ENCODE data around the gene FLT4. TPM values are rescaled to one million over a fixed set of nuclear protein-coding genes. Genes with fewer than 3 reads are reported as not detected.

The FLT4 gene
- total and polyA plus RNA-seq, 4 donors: 2.0 to 19.9 (median 7.6) TPM

GRCh38 chr5:180696116-180696515, 46.7 kb upstream of the FLT4 start:
- Histone ChIP-seq H3K4me3 (ENCODE audit: low read depth in 1 of 3, low read length in 3 of 3) (no peak overlapping the region), H3K27ac (ENCODE audit: low read depth in 1 of 2, low read length in 2 of 2) (no peak overlapping the region), H3K27me3 (ENCODE audit: control insufficient read depth in 4 of 4, insufficient read depth in 4 of 4, low read length in 3 of 4) (peaks cover 0 to 17% (median 0%) of the 10 kb centered on the region in 4 donors), H3K36me3 (ENCODE audit: control insufficient read depth in 4 of 4, insufficient read depth in 3 of 4, low read depth in 1 of 4, low read length in 3 of 4) (no peaks in the 10 kb centered on the region), H3K9me3 (ENCODE audit: control insufficient read depth in 4 of 4, low read length in 3 of 4) (peaks cover 0 to 6% (median 1%) of the 10 kb centered on the region in 4 donors), H3K9ac (ENCODE audit: low read depth in 1 of 2, low read length in 2 of 2) (no peak overlapping the region), H3K4me1 (ENCODE audit: control insufficient read depth in 4 of 4, insufficient read depth in 4 of 4, low read length in 3 of 4) (no peaks in the 10 kb centered on the region)
- WGBS: 86% methylated on average over 1 of the region's 1 CpG
- DNase-seq (ENCODE audit: low spot score): no peak
- TF ChIP-seq ZBTB33 (IDR thresholded peaks at IDR 0.05): no peak
- no peak for TF ChIP-seq HNF4A (conservative IDR thresholded peaks at IDR 0.05)
- no peak for TF ChIP-seq RAD21 (IDR thresholded peaks at IDR 0.05)

- H3K27me3 ChIP-seq (ENCODE audit: control insufficient read depth in 4 of 4, insufficient read depth in 4 of 4, low read length in 3 of 4): peaks cover 0 to 14% (median 2%) of the 10 kb centered on the region in 4 donors
- DNase-seq (ENCODE audit: low spot score): no peak
- H3K36me3 ChIP-seq (ENCODE audit: control insufficient read depth in 4 of 4, insufficient read depth in 3 of 4, low read depth in 1 of 4, low read length in 3 of 4): no peaks in the 10 kb centered on the region
- H3K4me1 ChIP-seq (ENCODE audit: control insufficient read depth in 4 of 4, insufficient read depth in 4 of 4, low read length in 3 of 4): no peaks in the 10 kb centered on the region
- 54% methylated on average over 3 of the region's 3 CpGs for WGBS
- TF ChIP-seq ATF3 (IDR thresholded peaks at IDR 0.05): no peak
- no peak for TF ChIP-seq GABPA (IDR thresholded peaks at IDR 0.05 in 1 of 2, conservative IDR thresholded peaks at IDR 0.05 in 1 of 2)
- no peak for TF ChIP-seq RXRA (IDR thresholded peaks at IDR 0.05)
- no peak overlapping the region for H3K4me3 ChIP-seq (ENCODE audit: low read depth in 1 of 3, low read length in 3 of 3)
- H3K9ac ChIP-seq (ENCODE audit: low read depth in 1 of 2, low read length in 2 of 2): no peak overlapping the region
- H3K27ac ChIP-seq (ENCODE audit: low read depth in 1 of 2, low read length in 2 of 2): no peak overlapping the region
- peaks cover 0 to 6% (median 1%) of the 10 kb centered on the region in 4 donors for H3K9me3 ChIP-seq (ENCODE audit: control insufficient read depth in 4 of 4, low read length in 3 of 4)
These were observed 43.0 kb upstream of the FLT4 start for GRCh38 chr5:180692429-180692828.

- H3K27ac ChIP-seq (ENCODE audit: low read depth in 1 of 2, low read length in 2 of 2): no peak overlapping the region
- H3K27me3 ChIP-seq (ENCODE audit: control insufficient read depth in 4 of 4, insufficient read depth in 4 of 4, low read length in 3 of 4): peaks cover 0 to 13% (median 2%) of the 10 kb centered on the region in 4 donors
- peaks cover 0 to 2% (median 0%) of the 10 kb centered on the region in 4 donors for H3K9me3 ChIP-seq (ENCODE audit: control insufficient read depth in 4 of 4, low read length in 3 of 4)
- no peaks in the 10 kb centered on the region for H3K36me3 ChIP-seq (ENCODE audit: control insufficient read depth in 4 of 4, insufficient read depth in 3 of 4, low read depth in 1 of 4, low read length in 3 of 4)
- no peak overlapping the region for H3K9ac ChIP-seq (ENCODE audit: low read depth in 1 of 2, low read length in 2 of 2)
- TF ChIP-seq REST (IDR thresholded peaks at IDR 0.05): no peak
- no peak for TF ChIP-seq MAX (IDR thresholded peaks at IDR 0.05)
- TF ChIP-seq RXRA (IDR thresholded peaks at IDR 0.05): no peak
- TF ChIP-seq JUND (IDR thresholded peaks at IDR 0.05): no peak
- TF ChIP-seq FOXA1 (IDR thresholded peaks at IDR 0.05): no peak
- no peak for TF ChIP-seq CTCF (IDR thresholded peaks at IDR 0.05; ENCODE audit: low read depth, low read length, missing input control)
- no peak for TF ChIP-seq RAD21 (IDR thresholded peaks at IDR 0.05)
- TF ChIP-seq ZBTB33 (IDR thresholded peaks at IDR 0.05): no peak
- TF ChIP-seq NR2F2 (IDR thresholded peaks at IDR 0.05): no peak
- no peak for TF ChIP-seq SP1 (IDR thresholded peaks at IDR 0.05)
- TF ChIP-seq YY1 (IDR thresholded peaks at IDR 0.05): no peak
- no peak for TF ChIP-seq HNF4G (IDR thresholded peaks at IDR 0.05)
- no peak for TF ChIP-seq TAF1 (conservative IDR thresholded peaks at IDR 0.05)
- TF ChIP-seq FOXA2 (IDR thresholded peaks at IDR 0.05): no peak
- H3K4me3 ChIP-seq (ENCODE audit: low read depth in 1 of 3, low read length in 3 of 3): no peak overlapping the region
- no peaks in the 10 kb centered on the region for H3K4me1 ChIP-seq (ENCODE audit: control insufficient read depth in 4 of 4, insufficient read depth in 4 of 4, low read length in 3 of 4)
- no peak for DNase-seq (ENCODE audit: low spot score)
- 70% methylated on average over 6 of the region's 6 CpGs for WGBS
These were observed 41.6 kb upstream of the FLT4 start for GRCh38 chr5:180691046-180691445.

Measured in liver (tissue), 9 donors.